RCC 7860 (cell line): Measurements from ENCODE around the gene NFAM1.

Experiments used
- DNase-seq: peaks from one replicate; pipeline ENCODE4 v3.0.0-alpha.2; 2015; ENCODE audit warnings: low spot score
- FAIRE-seq: peaks from 2 replicates; lab custom pipeline; 2012; peaks lifted over from hg19 to GRCh38; lab: Jason Lieb, UNC

Gene NFAM1

GRCh38 chr22:42337356-42337755 is 94.8 kb downstream of the NFAM1 start:
- FAIRE-seq (no peak), DNase-seq (no peak)

GRCh38 chr22:42336527-42337227 is 95.5 kb downstream of the NFAM1 start:
- FAIRE-seq, result no peak
- DNase-seq, result no peak

GRCh38 chr22:42335839-42336378 is 96.3 kb downstream of the NFAM1 start:
- no peak for DNase-seq
- FAIRE-seq, result no peak

- FAIRE-seq, result no peak
- no peak for DNase-seq
These were observed 97.2 kb downstream of the NFAM1 start for GRCh38 chr22:42334875-42335512.

- DNase-seq (no peak), FAIRE-seq (no peak)
These were observed 98.7 kb downstream of the NFAM1 start for GRCh38 chr22:42333544-42333943.

- FAIRE-seq (no peak), DNase-seq (no peak)
These were observed 100.1 kb downstream of the NFAM1 start for GRCh38 chr22:42332089-42332488.

GRCh38 chr22:42331014-42331413 is 101.2 kb downstream of the NFAM1 start:
- FAIRE-seq (no peak), DNase-seq (no peak)
